ENCODE results near the gene OTUD3. TPM values are rescaled to one million over a fixed set of nuclear protein-coding genes. Genes with fewer than 3 reads are reported as not detected.

Gene OTUD3
- total and polyA plus RNA-seq, 2 experiments from 2014 or later = 1.8 to 3.2 TPM

DNA sequence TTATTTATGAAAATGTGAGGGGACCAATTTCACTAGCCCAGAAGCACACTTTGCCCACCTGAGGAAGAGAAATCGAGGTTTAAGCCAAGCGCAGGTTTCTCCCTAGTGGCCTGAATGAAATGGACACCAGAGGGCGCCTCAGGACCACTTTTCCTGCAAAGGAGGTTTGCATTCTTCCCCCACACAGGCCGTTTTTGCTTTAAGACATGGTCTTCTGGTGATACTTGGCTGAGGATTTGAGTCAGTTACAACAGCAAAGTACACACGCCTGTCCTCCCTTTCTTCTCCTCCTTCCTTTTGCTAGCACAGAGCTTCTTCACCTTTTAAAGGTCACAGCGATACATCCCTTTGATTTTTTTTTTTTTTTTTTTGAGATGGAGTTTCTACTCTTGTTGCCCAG is 35.9 kb downstream of the OTUD3 start:
- no peak overlapping the region for H2AFZ ChIP-seq
- no peak for TF ChIP-seq EZH2 (IDR thresholded peaks at IDR 0.05; ENCODE audit: insufficient read depth, poor library complexity, severe bottlenecking)
- TF ChIP-seq EZH2phosphoT487 (IDR thresholded peaks at IDR 0.05; ENCODE audit: insufficient read depth, low read depth) = no peak
- 19 to 20% methylated on average over 6 of the region's 6 CpGs for WGBS, 2 experiments (ENCODE audit: low coverage in 1 of 2, low lambda C conversion rate in 2 of 2, missing lambda C conversion rate in 2 of 2)
- in situ Hi-C loops (cut with MboI) = no loop called here
- no peak overlapping the region for H3K9ac ChIP-seq
- peaks cover 13% of the 10 kb centered on the region for H3F3A ChIP-seq (ENCODE audit: insufficient read depth)
- H3K9me2 ChIP-seq (ENCODE audit: insufficient read depth) = no peaks in the 10 kb centered on the region
- no peak overlapping the region for H3K4me3 ChIP-seq
- no peak overlapping the region for H3K27ac ChIP-seq
- H3K36me3 ChIP-seq (ENCODE audit: low read depth) = no peaks in the 10 kb centered on the region
- peak; percentile 87 for DNase-seq
- H3K4me1 ChIP-seq (ENCODE audit: insufficient read depth) = peaks cover 12% of the 10 kb centered on the region
- no peaks in the 10 kb centered on the region for H3K79me2 ChIP-seq (ENCODE audit: insufficient read depth)
- H4K20me1 ChIP-seq (ENCODE audit: insufficient read depth) = no peaks in the 10 kb centered on the region
- no peak overlapping the region for H3K4me2 ChIP-seq (ENCODE audit: unreplicated experiment)
- no peaks in the 10 kb centered on the region for H3K9me3 ChIP-seq (ENCODE audit: low read depth)
- no peaks in the 10 kb centered on the region for H3K27me3 ChIP-seq (replicated peaks; ENCODE audit: insufficient read depth)

GRCh38 chr1:19920132-19920710 is 38.0 kb downstream of the OTUD3 start:
- peaks cover 12% of the 10 kb centered on the region for H3K4me1 ChIP-seq (ENCODE audit: insufficient read depth)
- H3K4me2 ChIP-seq (ENCODE audit: unreplicated experiment) = no peak overlapping the region
- H2AFZ ChIP-seq = no peak overlapping the region
- H4K20me1 ChIP-seq (ENCODE audit: insufficient read depth) = no peaks in the 10 kb centered on the region
- no peaks in the 10 kb centered on the region for H3K9me2 ChIP-seq (ENCODE audit: insufficient read depth)
- in situ Hi-C loops (cut with MboI) = no loop called here
- H3F3A ChIP-seq (ENCODE audit: insufficient read depth) = peaks cover 13% of the 10 kb centered on the region
- no peaks in the 10 kb centered on the region for H3K36me3 ChIP-seq (ENCODE audit: low read depth)
- no peak overlapping the region for H3K9ac ChIP-seq
- H3K27ac ChIP-seq = no peak overlapping the region
- TF ChIP-seq EZH2phosphoT487 (IDR thresholded peaks at IDR 0.05; ENCODE audit: insufficient read depth, low read depth) (no peak), EZH2 (IDR thresholded peaks at IDR 0.05; ENCODE audit: insufficient read depth, poor library complexity, severe bottlenecking) (no peak)
- no peak for DNase-seq
- 85 to 87% methylated on average over 17 to 19 of the region's 19 CpGs for WGBS, 2 experiments (ENCODE audit: low coverage in 1 of 2, low lambda C conversion rate in 2 of 2, missing lambda C conversion rate in 2 of 2)
- H3K27me3 ChIP-seq (replicated peaks; ENCODE audit: insufficient read depth) = no peaks in the 10 kb centered on the region
- H3K9me3 ChIP-seq (ENCODE audit: low read depth) = no peaks in the 10 kb centered on the region
- H3K4me3 ChIP-seq = no peak overlapping the region
- no peaks in the 10 kb centered on the region for H3K79me2 ChIP-seq (ENCODE audit: insufficient read depth)

DNA sequence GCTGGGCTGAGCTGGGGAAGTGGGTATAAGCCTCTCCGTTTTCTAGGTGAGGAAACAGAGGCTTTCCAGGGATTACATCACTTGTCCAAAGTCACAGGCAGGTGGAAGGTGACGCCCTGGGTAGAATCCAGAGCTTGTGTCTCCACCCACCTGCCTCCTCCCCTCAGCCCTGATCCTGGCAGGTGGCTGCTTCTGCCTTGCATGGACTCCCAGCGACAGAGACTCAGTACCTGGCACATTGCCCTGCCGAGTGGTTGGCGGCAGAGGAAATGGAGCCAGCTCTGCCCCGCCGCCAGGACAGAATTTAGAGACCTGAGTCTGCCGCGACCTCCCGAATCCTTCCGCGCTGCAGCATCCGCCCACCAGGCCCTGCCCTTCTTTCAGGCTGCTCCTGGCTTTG is 39.1 kb downstream of the OTUD3 start:
- in situ Hi-C loops (cut with MboI) = no loop called here

GRCh38 chr1:19922015-19922688 is 40.0 kb downstream of the OTUD3 start:
- Histone ChIP-seq H3K27me3 (replicated peaks; ENCODE audit: insufficient read depth) (no peaks in the 10 kb centered on the region), H3K9me3 (ENCODE audit: low read depth) (no peaks in the 10 kb centered on the region), H4K20me1 (ENCODE audit: insufficient read depth) (no peaks in the 10 kb centered on the region), H3K27ac (no peak overlapping the region), H3K4me3 (no peak overlapping the region), H3K4me2 (ENCODE audit: unreplicated experiment) (no peak overlapping the region), H3K9ac (no peak overlapping the region), H3K36me3 (ENCODE audit: low read depth) (no peaks in the 10 kb centered on the region), H2AFZ (no peak overlapping the region), H3K79me2 (ENCODE audit: insufficient read depth) (no peaks in the 10 kb centered on the region), H3K4me1 (ENCODE audit: insufficient read depth) (peaks cover 12% of the 10 kb centered on the region), H3K9me2 (ENCODE audit: insufficient read depth) (no peaks in the 10 kb centered on the region), H3F3A (ENCODE audit: insufficient read depth) (peaks cover 6% of the 10 kb centered on the region)
- TF ChIP-seq EZH2 (IDR thresholded peaks at IDR 0.05; ENCODE audit: insufficient read depth, poor library complexity, severe bottlenecking) (no peak), EZH2phosphoT487 (IDR thresholded peaks at IDR 0.05; ENCODE audit: insufficient read depth, low read depth) (no peak)
- in situ Hi-C loops (cut with MboI) = no loop called here
- 61 to 69% methylated on average over 16 to 17 of the region's 17 CpGs for WGBS, 2 experiments (ENCODE audit: low coverage in 1 of 2, low lambda C conversion rate in 2 of 2, missing lambda C conversion rate in 2 of 2)
- no peak for DNase-seq

More for the DNA sequence above, 39.1 kb downstream of the OTUD3 start:
- no peaks in the 10 kb centered on the region for H3K79me2 ChIP-seq (ENCODE audit: insufficient read depth)
- peaks cover 12% of the 10 kb centered on the region for H3K4me1 ChIP-seq (ENCODE audit: insufficient read depth)
- H4K20me1 ChIP-seq (ENCODE audit: insufficient read depth) = no peaks in the 10 kb centered on the region
- no peak overlapping the region for H3K27ac ChIP-seq
- 77% methylated on average over 13 of the region's 13 CpGs for WGBS, 2 experiments (ENCODE audit: low coverage in 1 of 2, low lambda C conversion rate in 2 of 2, missing lambda C conversion rate in 2 of 2)
- DNase-seq = no peak
- H3F3A ChIP-seq (ENCODE audit: insufficient read depth) = peaks cover 9% of the 10 kb centered on the region
- H3K36me3 ChIP-seq (ENCODE audit: low read depth) = no peaks in the 10 kb centered on the region
- H3K9ac ChIP-seq = no peak overlapping the region
- TF ChIP-seq EZH2phosphoT487 (IDR thresholded peaks at IDR 0.05; ENCODE audit: insufficient read depth, low read depth) = no peak
- TF ChIP-seq EZH2 (IDR thresholded peaks at IDR 0.05; ENCODE audit: insufficient read depth, poor library complexity, severe bottlenecking) = no peak
- no peak overlapping the region for H2AFZ ChIP-seq
- no peak overlapping the region for H3K4me2 ChIP-seq (ENCODE audit: unreplicated experiment)
- no peak overlapping the region for H3K4me3 ChIP-seq
- H3K9me2 ChIP-seq (ENCODE audit: insufficient read depth) = no peaks in the 10 kb centered on the region
- no peaks in the 10 kb centered on the region for H3K27me3 ChIP-seq (replicated peaks; ENCODE audit: insufficient read depth)
- no peaks in the 10 kb centered on the region for H3K9me3 ChIP-seq (ENCODE audit: low read depth)

All from GM23248 (cell line).